Measurements from ENCODE around the gene PRDX4. TPM values are rescaled to one million over a fixed set of nuclear protein-coding genes. Genes with fewer than 3 reads are reported as not detected.

PRDX4 gene
- total and polyA plus RNA-seq, 10 of the 15 experiments (the other 5 are each of a cell fraction or from before 2014, with no cell fraction given), result 11.1 to 121 (median 59.1) TPM

DNA sequence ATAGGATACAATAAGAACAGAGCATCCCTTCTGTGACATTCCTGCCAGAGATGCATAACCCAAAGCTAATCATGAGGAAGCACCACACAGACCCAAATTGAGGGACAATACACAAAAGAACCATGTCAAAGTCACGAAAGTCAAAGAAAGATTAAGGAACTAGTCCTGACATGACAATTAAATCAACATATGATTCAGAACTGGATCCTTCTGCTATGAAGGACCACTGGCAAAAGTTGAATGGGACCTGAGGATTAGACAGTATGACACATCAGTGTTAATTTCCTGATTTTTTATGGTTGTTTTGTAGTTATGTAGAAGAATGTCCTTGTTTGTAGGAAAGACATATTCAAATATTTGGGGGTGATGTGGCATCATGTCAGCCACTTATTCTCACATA, 61.9 kb downstream of the PRDX4 start:
- RAD21 ChIA-PET (ENCODE audit: unreplicated experiment), result no interaction called here
- CTCF ChIA-PET, result no interaction called here
- SMC1A ChIA-PET (ENCODE audit: uncharacterized antibody, unreplicated experiment), result no interaction called here
- FAIRE-seq, result no peak
- Histone ChIP-seq H3K9me3 (replicated peaks; ENCODE audit: control insufficient read depth, insufficient read depth, low read length) (no peaks in the 10 kb centered on the region; the same call in 2 of the 3 replicates), H4K20me1 (ENCODE audit: control insufficient read depth, insufficient read depth) (no peaks in the 10 kb centered on the region), H3K27ac (ENCODE audit: control insufficient read depth, insufficient read depth) (no peak overlapping the region), H3K4me2 (ENCODE audit: control insufficient read depth, insufficient read depth) (no peak overlapping the region), H2AFZ (ENCODE audit: control insufficient read depth, low read depth, low read length) (no peak overlapping the region), H3K79me2 (ENCODE audit: control insufficient read depth, insufficient read depth, low read length) (no peaks in the 10 kb centered on the region), H3K9ac (ENCODE audit: control insufficient read depth, insufficient read depth, low read length) (no peak overlapping the region), H3K27me3 (replicated peaks in 1 of 2; ENCODE audit: control insufficient read depth in 2 of 2, insufficient read depth in 2 of 2, low read length in 1 of 2) (no peaks in the 10 kb centered on the region), H3K4me1 (ENCODE audit: control insufficient read depth, insufficient read depth, low read length) (peaks cover 6% of the 10 kb centered on the region), H3K36me3 (ENCODE audit: control insufficient read depth in 2 of 2, insufficient read depth in 2 of 2, low read length in 1 of 2) (no peaks in the 10 kb centered on the region; a peak in 1 of 4 replicates), H3K4me3 (no peak overlapping the region)
- BruUV-seq (replicated peaks), result no TSS peak
- intact Hi-C loops (cut with micrococcal nuclease; ENCODE audit: unreplicated experiment) (no loop called here), in situ Hi-C loops (cut with MboI) (no loop called here)
- no peak for TF ChIP-seq BCL11A (IDR thresholded peaks at IDR 0.05; ENCODE audit: low read depth, low read length)
- TF ChIP-seq SRF (IDR thresholded peaks at IDR 0.05; ENCODE audit: low read depth in 2 of 2, low read length in 2 of 2), result no peak
- TF ChIP-seq, protein P1, sequence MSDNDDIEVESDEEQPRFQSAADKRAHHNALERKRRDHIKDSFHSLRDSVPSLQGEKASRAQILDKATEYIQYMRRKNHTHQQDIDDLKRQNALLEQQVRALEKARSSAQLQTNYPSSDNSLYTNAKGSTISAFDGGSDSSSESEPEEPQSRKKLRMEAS (IDR thresholded peaks at IDR 0.05; ENCODE audit: low read depth, low read length), result no peak
- no peak for TF ChIP-seq HDGF (IDR thresholded peaks at IDR 0.05)
- no peak for TF ChIP-seq ATF3 (IDR thresholded peaks at IDR 0.05; ENCODE audit: borderline replicate concordance, extremely low read depth, low read depth, low read length)
- no peak for TF ChIP-seq ATF2 (IDR thresholded peaks at IDR 0.05; ENCODE audit: low read length)
- TF ChIP-seq HCFC1 (IDR thresholded peaks at IDR 0.05; ENCODE audit: low read length), result no peak
- TF ChIP-seq GATAD2B (conservative IDR thresholded peaks at IDR 0.05; ENCODE audit: low read depth), result no peak
- POLR2A ChIA-PET, result interaction anchor here (0.5 kb wide), 1 partner anchor 440 kb away, joined by 3 read pairs; no protein-coding TSS in a partner anchor
- 24% methylated on average over 1 of the region's 1 CpG for WGBS (ENCODE audit: insufficient coverage, insufficient replicate concordance, low lambda C conversion rate, missing lambda C conversion rate)
- no peak for DNase-seq (ENCODE audit: low read depth, low spot score)
- no peak for ATAC-seq

All from GM12878 (cell line).